Cardiac muscle cell (in vitro differentiated cells and primary cell): ENCODE results near the gene LPAR3. TPM values are rescaled to one million over a fixed set of nuclear protein-coding genes. Genes with fewer than 3 reads are reported as not detected.
A peak's percentile ranks its signal among the peaks of the same experiment; 100 is the strongest.

Source experiments
- DNase-seq, 2 donors: peaks; one replicate each; pipeline versions ENCODE4 v3.0.0 to v3.0.0-alpha.2; 2010 to 2017; ENCODE audit warnings: low read depth in 1 of 2, low spot score in 1 of 2
- H3K27ac ChIP-seq: fragments of 200-600 bp; sonication (generic); 2 replicates; pipeline ENCODE4 v1.5.1; 2016
- H3K27me3 ChIP-seq: fragments of 200-600 bp; sonication (generic); 2 replicates; pipeline ENCODE4 v1.6.0; 2016; ENCODE audit warnings: control low read depth
- H3K36me3 ChIP-seq: fragments of 200-600 bp; sonication (generic); 2 replicates; pipeline ENCODE4 v1.5.1; 2016; ENCODE audit warnings: control low read depth
- H3K4me1 ChIP-seq: fragments of 200-600 bp; sonication (generic); 2 replicates; pipeline ENCODE4 v1.8.1; 2017; ENCODE audit warnings: low read depth, mild to moderate bottlenecking, mixed run types
- H3K4me3 ChIP-seq: fragments of 200-600 bp; sonication (generic); 2 replicates; pipeline ENCODE4 v1.5.1; 2016; ENCODE audit warnings: mild to moderate bottlenecking
- H3K9me3 ChIP-seq: fragments of 200-600 bp; sonication (generic); 2 replicates; pipeline ENCODE4 v1.5.1; 2017; ENCODE audit warnings: low read depth, mild to moderate bottlenecking, control low read depth
- CTCF ChIP-seq: IDR thresholded peaks from 2 replicates; pipeline ENCODE4 v1.5.1; 2012; ENCODE audit warnings: low read depth, mild to moderate bottlenecking, low read length
- polyA plus RNA-seq: library from polyadenylated mRNA; unstranded; fragments of >200 nt; fragmentation: Nextera tagmentation; extraction: Ambion mirVana; gene quantifications from 2 replicates; pipeline ENCODE4 v1.2.1, GENCODE V29; 2016
- total RNA-seq: library from RNA; depleted of rRNA; stranded (reverse); fragments of >200 nt; gene quantifications from 2 replicates; pipeline ENCODE4 v1.2.3, GENCODE V29; 2016

LPAR3 gene
- total and polyA plus RNA-seq, 2 experiments from 2014 or later, result 5.1 to 11.1 TPM

GRCh38 chr1:84853741-84854721, 39.0 kb downstream of the LPAR3 start:
- Histone ChIP-seq H3K9me3 (no peaks in the 10 kb centered on the region), H3K27me3 (no peaks in the 10 kb centered on the region), H3K4me3 (no peak overlapping the region), H3K36me3 (no peaks in the 10 kb centered on the region), H3K4me1 (peaks cover 7% of the 10 kb centered on the region), H3K27ac (no peak overlapping the region)
- TF ChIP-seq CTCF, result no peak
- DNase-seq, result peak in 1 of 2 donors; percentile 75

- Histone ChIP-seq H3K4me1 (peaks cover 15% of the 10 kb centered on the region), H3K4me3 (no peak overlapping the region), H3K27ac (no peak overlapping the region), H3K36me3 (no peaks in the 10 kb centered on the region), H3K9me3 (no peaks in the 10 kb centered on the region), H3K27me3 (no peaks in the 10 kb centered on the region)
- peak in 1 of 2 donors; percentile 85 for DNase-seq
- TF ChIP-seq CTCF, result no peak
These were observed 41.2 kb downstream of the LPAR3 start for GRCh38 chr1:84851839-84852238.

GRCh38 chr1:84849357-84849975, 43.5 kb downstream of the LPAR3 start:
- DNase-seq, result no peak
- Histone ChIP-seq H3K9me3 (no peaks in the 10 kb centered on the region), H3K4me1 (peaks cover 29% of the 10 kb centered on the region), H3K27me3 (no peaks in the 10 kb centered on the region), H3K4me3 (no peak overlapping the region), H3K36me3 (no peaks in the 10 kb centered on the region), H3K27ac (no peak overlapping the region)
- no peak for TF ChIP-seq CTCF

- peak overlapping the region; percentile 11 for H3K27ac ChIP-seq
- peak; percentile 78 to 99 for DNase-seq
- H3K9me3 ChIP-seq, result no peaks in the 10 kb centered on the region
- H3K4me3 ChIP-seq, result no peak overlapping the region
- no peaks in the 10 kb centered on the region for H3K27me3 ChIP-seq
- TF ChIP-seq CTCF, result no peak
- no peaks in the 10 kb centered on the region for H3K36me3 ChIP-seq
- peaks cover 46% of the 10 kb centered on the region for H3K4me1 ChIP-seq
These were observed 45.5 kb downstream of the LPAR3 start for GRCh38 chr1:84847253-84848250.

- H3K4me3 ChIP-seq, result no peak overlapping the region
- DNase-seq, result no peak
- TF ChIP-seq CTCF, result no peak
- no peaks in the 10 kb centered on the region for H3K36me3 ChIP-seq
- no peaks in the 10 kb centered on the region for H3K27me3 ChIP-seq
- H3K27ac ChIP-seq, result no peak overlapping the region
- H3K9me3 ChIP-seq, result no peaks in the 10 kb centered on the region
- H3K4me1 ChIP-seq, result peaks cover 55% of the 10 kb centered on the region
These were observed 46.6 kb downstream of the LPAR3 start for GRCh38 chr1:84846387-84846786.
